HG02870 (cell line): Measurements from ENCODE around the gene ZNRF2.
"Not testable (repeated sequence)": the region's sequence is repeated elsewhere in the genome, so short reads cannot be mapped to it uniquely, and the experiment has no call there.

Source experiments
- ATAC-seq: cut with Tn5 transposase; IDR thresholded peaks from one replicate; pipeline ENCODE4 v1.9.1; 2021; ENCODE audit warnings: mild to moderate bottlenecking, moderate library complexity; ENCODE audit not compliant: unreplicated experiment

The ZNRF2 gene

GRCh38 chr7:30353532-30353931 is 69.1 kb downstream of the ZNRF2 start:
- ATAC-seq = no peak

GRCh38 chr7:30353932-30354607 is 69.7 kb downstream of the ZNRF2 start:
- no peak for ATAC-seq

- ATAC-seq = no peak
Measured at GRCh38 chr7:30354791-30355190, 70.4 kb downstream of the ZNRF2 start.

GRCh38 chr7:30359957-30360356 is 75.6 kb downstream of the ZNRF2 start:
- ATAC-seq = no peak

GRCh38 chr7:30363778-30364563 is 79.6 kb downstream of the ZNRF2 start:
- no peak for ATAC-seq

DNA sequence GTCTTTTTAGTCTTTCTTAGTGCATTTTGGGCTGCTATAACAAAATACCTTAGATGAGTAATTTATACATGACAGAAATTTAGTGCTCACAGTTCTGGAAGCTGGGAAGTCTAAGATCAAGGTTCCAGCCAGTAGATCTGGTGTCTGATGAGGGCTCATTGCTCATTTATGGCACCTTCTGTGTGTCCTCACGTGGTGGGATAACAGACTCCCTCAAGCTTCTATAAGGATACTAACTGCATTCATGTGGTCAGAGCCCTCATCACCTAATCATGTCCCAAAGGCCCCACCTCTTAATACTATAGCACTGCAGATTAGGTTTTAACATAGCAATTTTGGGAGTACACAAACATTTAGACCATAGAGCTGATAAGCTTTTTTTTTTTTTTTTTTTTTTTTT is 80.4 kb downstream of the ZNRF2 start:
- no peak for ATAC-seq

- no peak for ATAC-seq
Measured at GRCh38 chr7:30365621-30366020, 81.2 kb downstream of the ZNRF2 start.

DNA sequence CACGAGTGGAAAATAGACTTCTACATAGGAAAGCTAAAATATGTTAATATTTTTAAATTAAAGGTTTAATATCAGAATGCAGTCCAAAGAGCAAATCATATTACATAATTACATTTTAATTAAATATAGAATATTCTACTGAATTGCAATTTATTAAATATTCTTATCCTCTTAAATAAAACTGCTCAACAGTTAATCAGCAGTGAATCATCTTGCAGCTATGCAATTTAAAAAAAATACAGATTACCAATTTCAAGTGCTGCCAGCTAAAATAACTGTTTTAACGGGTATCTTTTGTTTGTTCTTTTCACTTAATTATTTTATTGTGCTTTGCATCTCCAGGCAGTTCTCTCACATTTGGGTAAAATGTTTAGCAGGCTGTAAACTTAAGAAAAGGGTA is 82.2 kb downstream of the ZNRF2 start:
- ATAC-seq = no peak

GRCh38 chr7:30367561-30367960 is 83.2 kb downstream of the ZNRF2 start:
- no peak for ATAC-seq

- ATAC-seq = no peak
Measured at GRCh38 chr7:30369879-30370278, 85.5 kb downstream of the ZNRF2 start.

GRCh38 chr7:30371321-30371720 is 86.9 kb downstream of the ZNRF2 start:
- ATAC-seq = no peak

GRCh38 chr7:30378275-30378674 is 93.9 kb downstream of the ZNRF2 start:
- no peak for ATAC-seq

DNA sequence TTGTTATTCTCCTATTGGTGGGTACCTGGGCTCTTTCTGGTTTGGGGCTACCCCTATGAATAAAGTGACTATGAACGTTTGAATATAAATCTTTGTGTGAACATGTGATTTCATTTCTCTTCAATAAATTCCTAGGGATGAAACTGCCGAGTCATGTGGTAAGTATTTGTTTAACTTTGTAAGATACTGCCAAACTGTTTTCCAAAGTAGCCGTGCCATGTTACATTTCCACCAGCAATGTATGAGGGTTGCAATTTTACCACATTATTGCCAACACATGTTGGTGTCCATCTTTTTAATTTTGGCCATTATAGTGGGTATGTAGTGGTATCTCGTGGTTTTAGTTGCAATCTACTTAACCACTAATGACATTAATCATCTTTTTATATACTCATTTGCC is 94.7 kb downstream of the ZNRF2 start:
- no peak for ATAC-seq

DNA sequence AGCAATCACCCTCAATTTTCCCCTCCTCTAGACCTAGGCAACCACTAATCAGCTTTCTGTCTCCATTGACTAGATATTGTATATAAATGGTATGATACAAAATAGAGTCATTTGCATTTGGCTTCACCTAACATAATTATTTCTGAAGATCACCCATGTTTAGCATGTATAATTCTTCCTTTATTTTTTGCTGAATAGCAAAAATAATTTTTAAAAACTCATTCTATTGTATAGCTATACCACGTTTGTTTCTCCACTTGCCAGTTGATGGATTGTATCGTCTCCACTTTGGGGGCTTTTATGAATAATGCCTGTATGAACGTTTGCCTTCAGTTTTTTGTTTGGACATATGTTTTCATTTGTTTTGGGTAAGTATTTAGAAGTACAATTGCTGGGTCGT is 95.3 kb downstream of the ZNRF2 start:
- ATAC-seq = no peak

DNA sequence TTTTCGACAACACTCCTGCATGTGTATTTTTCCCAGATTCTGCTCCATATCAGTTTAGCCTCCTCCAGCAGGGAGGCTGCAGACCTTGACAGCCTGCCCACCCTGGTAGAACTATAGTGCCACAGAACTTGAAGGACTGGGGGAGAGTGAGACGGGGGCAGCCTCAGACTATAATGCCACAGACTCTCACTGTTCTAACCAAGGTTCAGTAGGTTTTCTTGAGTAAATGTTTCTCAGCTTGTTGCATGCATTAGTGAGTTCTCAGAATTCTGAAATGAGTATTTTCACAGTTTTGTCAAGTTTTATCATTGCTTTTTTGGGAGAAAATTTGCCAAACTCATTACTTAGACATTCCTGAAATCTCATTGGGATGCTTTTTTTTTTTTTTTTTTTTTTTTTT is 95.9 kb downstream of the ZNRF2 start:
- ATAC-seq = no peak

- ATAC-seq = not testable (repeated sequence)
Measured at GRCh38 chr7:30380824-30381223, 96.4 kb downstream of the ZNRF2 start.

GRCh38 chr7:30382607-30383006 is 98.2 kb downstream of the ZNRF2 start:
- ATAC-seq = no peak

- ATAC-seq = no peak
Measured at GRCh38 chr7:30389791-30390190, 105.4 kb downstream of the ZNRF2 start.

- ATAC-seq = no peak
Measured at GRCh38 chr7:30390736-30391636, 106.6 kb downstream of the ZNRF2 start.

DNA sequence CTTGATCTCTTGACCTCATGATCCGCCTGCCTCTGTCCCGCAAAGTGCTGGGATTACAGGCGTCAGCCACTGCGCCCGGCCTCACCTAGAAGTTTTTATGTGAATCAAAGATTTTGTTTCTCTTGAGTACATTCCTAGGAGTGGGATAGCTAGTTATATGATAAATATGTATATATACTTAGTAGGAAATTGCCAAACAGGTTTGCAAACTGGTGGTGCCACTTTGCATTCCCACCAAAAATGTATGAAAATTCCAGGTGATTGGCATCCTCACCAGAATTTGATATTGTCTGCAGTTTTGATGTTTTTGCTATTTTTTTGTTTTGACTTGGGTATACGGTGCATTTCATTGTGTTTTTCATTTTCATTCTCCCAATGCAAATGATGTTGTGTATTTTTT is 107.4 kb downstream of the ZNRF2 start:
- ATAC-seq = no peak

- no peak for ATAC-seq
Measured at GRCh38 chr7:30395676-30396075, 111.3 kb downstream of the ZNRF2 start.

DNA sequence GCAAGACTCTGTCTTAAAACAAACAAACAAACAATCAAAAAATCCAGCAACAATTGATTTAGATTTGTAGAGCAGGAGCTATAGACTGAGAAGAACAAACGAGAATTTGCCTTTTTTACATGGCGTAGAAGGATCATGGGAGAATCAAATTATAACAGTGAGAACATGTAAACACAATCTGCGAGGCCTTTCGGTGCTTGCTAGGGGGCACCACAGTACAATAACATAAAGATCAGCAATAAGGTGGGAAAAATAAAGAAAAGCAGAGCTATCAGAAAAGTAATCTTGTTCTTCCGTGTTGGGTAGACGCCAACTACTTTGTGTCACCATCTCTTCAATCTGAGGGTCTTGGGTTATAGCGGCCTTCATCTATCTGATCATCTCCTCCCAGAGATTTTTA is 112.0 kb downstream of the ZNRF2 start:
- ATAC-seq = no peak
